Dendritic cell treated with granulocyte-macrophage colony-stimulating factor and Interleukin-4, amounts not matched to agents 40 ng/mL and 50 ng/mL, for 4 days (primary cell): ENCODE results near the gene GRIP2.

Experiments used
- H3K27ac Mint-ChIP-seq: one replicate; pipeline ENCODE4 v1.8.0; 2022; ENCODE audit warnings: mild to moderate bottlenecking, mixed read lengths
- H3K27me3 Mint-ChIP-seq: one replicate; pipeline ENCODE4 v1.8.0; 2022; ENCODE audit warnings: mild to moderate bottlenecking, mixed read lengths
- H3K36me3 Mint-ChIP-seq: one replicate; pipeline ENCODE4 v1.8.0; 2022; ENCODE audit warnings: low read depth, mixed read lengths
- H3K4me1 Mint-ChIP-seq: one replicate; pipeline ENCODE4 v1.8.0; 2022; ENCODE audit warnings: low read depth, mixed read lengths
- H3K4me3 Mint-ChIP-seq: one replicate; pipeline ENCODE4 v1.8.0; 2022; ENCODE audit warnings: mild to moderate bottlenecking, moderate library complexity, mixed read lengths
- H3K9me3 Mint-ChIP-seq: one replicate; pipeline ENCODE4 v1.8.0; 2022; ENCODE audit warnings: mixed read lengths
- intact Hi-C: fragments of 100-400 bp; cut with micrococcal nuclease; formaldehyde crosslinking; loops from one replicate; pipeline ENCODE4 v1.15.0; 2022

Gene GRIP2

DNA sequence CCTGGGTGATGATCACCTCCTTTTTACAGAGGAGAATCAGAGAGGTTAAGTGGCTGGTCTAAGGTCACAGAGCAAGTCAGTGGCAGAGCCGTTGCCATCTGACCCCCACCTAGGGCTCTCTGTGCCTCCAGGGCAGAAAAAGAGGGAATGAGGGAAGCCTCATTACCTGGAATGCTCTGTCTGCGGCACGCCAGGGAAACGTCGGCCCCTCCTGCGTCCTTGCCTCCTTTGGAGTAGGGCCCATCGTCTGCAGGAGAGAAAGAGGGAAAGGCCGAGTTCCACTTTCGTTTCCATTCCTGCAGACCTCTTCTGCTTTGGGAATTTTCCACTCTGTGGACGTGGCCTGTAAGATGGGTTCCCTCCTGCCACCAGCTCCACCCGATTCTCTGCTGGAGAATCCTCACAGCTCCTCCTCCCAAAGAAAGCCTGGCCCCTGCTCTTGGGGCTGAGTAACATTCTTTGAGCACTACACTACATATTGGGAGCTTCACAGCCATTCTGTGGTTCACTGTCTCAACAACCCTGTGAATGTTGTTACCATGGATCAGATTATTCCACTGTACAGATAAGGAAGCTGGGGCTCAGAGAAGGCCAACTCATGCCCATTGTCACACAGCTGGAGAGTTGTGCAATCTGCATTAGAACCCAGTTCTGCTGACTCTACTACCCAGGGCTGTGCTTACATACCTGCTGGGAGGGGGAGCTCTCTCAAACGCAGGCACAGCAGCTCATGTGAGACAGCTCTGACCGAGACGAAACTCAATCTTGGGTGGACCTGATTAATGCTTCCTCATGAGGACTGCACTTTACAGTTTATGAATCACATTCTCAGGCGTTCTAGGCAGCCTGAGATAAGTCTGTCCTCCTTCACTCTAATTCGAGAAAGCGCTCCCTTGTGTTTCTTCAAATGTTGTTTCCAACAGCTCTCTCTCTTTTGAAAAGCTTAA lies 14.2 kb downstream of the GRIP2 start:
- Mint-ChIP-seq H3K36me3 (no peaks in the 10 kb centered on the region), H3K4me1 (no peaks in the 10 kb centered on the region), H3K9me3 (no peaks in the 10 kb centered on the region), H3K27me3 (peaks cover 10% of the 10 kb centered on the region), H3K27ac (no peak overlapping the region), H3K4me3 (no peak overlapping the region)
- intact Hi-C loops = no loop called here

- H3K4me1 Mint-ChIP-seq = no peaks in the 10 kb centered on the region
- H3K36me3 Mint-ChIP-seq = no peaks in the 10 kb centered on the region
- peaks cover 7% of the 10 kb centered on the region for H3K27me3 Mint-ChIP-seq
- no peaks in the 10 kb centered on the region for H3K9me3 Mint-ChIP-seq
- no peak overlapping the region for H3K4me3 Mint-ChIP-seq
- intact Hi-C loops = no loop called here
- H3K27ac Mint-ChIP-seq = no peak overlapping the region
Observed at GRCh38 chr3:14524920-14525660, 15.1 kb downstream of the GRIP2 start.

- peaks cover 7% of the 10 kb centered on the region for H3K27me3 Mint-ChIP-seq
- H3K36me3 Mint-ChIP-seq = no peaks in the 10 kb centered on the region
- no peak overlapping the region for H3K4me3 Mint-ChIP-seq
- H3K9me3 Mint-ChIP-seq = no peaks in the 10 kb centered on the region
- H3K4me1 Mint-ChIP-seq = no peaks in the 10 kb centered on the region
- H3K27ac Mint-ChIP-seq = no peak overlapping the region
- intact Hi-C loops = no loop called here
Observed at GRCh38 chr3:14524311-14524711, 15.8 kb downstream of the GRIP2 start.

DNA sequence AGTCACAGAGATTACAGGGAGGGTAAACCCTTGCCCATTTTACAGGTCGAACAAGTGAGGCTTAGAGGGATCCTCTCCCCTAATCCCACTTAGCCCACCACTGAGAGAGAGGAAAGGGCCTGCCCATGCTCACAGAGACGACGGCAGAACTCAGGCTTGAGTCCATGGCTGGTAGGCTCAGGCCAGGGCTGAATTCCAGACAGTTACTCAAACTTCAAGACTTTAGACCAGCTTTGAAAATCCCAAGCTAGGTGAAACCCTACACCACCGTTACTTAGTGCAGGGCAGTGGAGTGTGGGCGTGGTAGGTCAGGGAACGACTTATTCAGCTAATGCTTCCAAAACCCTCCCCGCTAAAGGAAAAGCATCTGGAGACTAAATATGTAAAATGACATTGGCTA lies 16.4 kb downstream of the GRIP2 start:
- no peaks in the 10 kb centered on the region for H3K9me3 Mint-ChIP-seq
- no peak overlapping the region for H3K27ac Mint-ChIP-seq
- H3K36me3 Mint-ChIP-seq = no peaks in the 10 kb centered on the region
- H3K4me3 Mint-ChIP-seq = no peak overlapping the region
- peaks cover 5% of the 10 kb centered on the region for H3K27me3 Mint-ChIP-seq
- H3K4me1 Mint-ChIP-seq = no peaks in the 10 kb centered on the region
- intact Hi-C loops = no loop called here

GRCh38 chr3:14522768-14523167 lies 17.4 kb downstream of the GRIP2 start:
- H3K27me3 Mint-ChIP-seq = peaks cover 1% of the 10 kb centered on the region
- intact Hi-C loops = no loop called here
- H3K4me3 Mint-ChIP-seq = no peak overlapping the region
- no peaks in the 10 kb centered on the region for H3K9me3 Mint-ChIP-seq
- no peak overlapping the region for H3K27ac Mint-ChIP-seq
- H3K36me3 Mint-ChIP-seq = no peaks in the 10 kb centered on the region
- no peaks in the 10 kb centered on the region for H3K4me1 Mint-ChIP-seq

GRCh38 chr3:14522129-14522691 lies 17.9 kb downstream of the GRIP2 start:
- H3K36me3 Mint-ChIP-seq = no peaks in the 10 kb centered on the region
- H3K27ac Mint-ChIP-seq = no peak overlapping the region
- H3K27me3 Mint-ChIP-seq = peaks cover 1% of the 10 kb centered on the region
- H3K4me1 Mint-ChIP-seq = no peaks in the 10 kb centered on the region
- H3K9me3 Mint-ChIP-seq = no peaks in the 10 kb centered on the region
- H3K4me3 Mint-ChIP-seq = no peak overlapping the region
- intact Hi-C loops = no loop called here

- H3K4me1 Mint-ChIP-seq = no peaks in the 10 kb centered on the region
- intact Hi-C loops = no loop called here
- H3K27me3 Mint-ChIP-seq = peaks cover 1% of the 10 kb centered on the region
- H3K36me3 Mint-ChIP-seq = no peaks in the 10 kb centered on the region
- H3K27ac Mint-ChIP-seq = no peak overlapping the region
- H3K4me3 Mint-ChIP-seq = no peak overlapping the region
- H3K9me3 Mint-ChIP-seq = no peaks in the 10 kb centered on the region
Observed at GRCh38 chr3:14521611-14522010, 18.5 kb downstream of the GRIP2 start.

GRCh38 chr3:14520967-14521366 lies 19.2 kb downstream of the GRIP2 start:
- H3K27ac Mint-ChIP-seq = no peak overlapping the region
- H3K4me1 Mint-ChIP-seq = no peaks in the 10 kb centered on the region
- no peak overlapping the region for H3K4me3 Mint-ChIP-seq
- intact Hi-C loops = no loop called here
- no peaks in the 10 kb centered on the region for H3K9me3 Mint-ChIP-seq
- H3K27me3 Mint-ChIP-seq = peaks cover 1% of the 10 kb centered on the region
- H3K36me3 Mint-ChIP-seq = no peaks in the 10 kb centered on the region

DNA sequence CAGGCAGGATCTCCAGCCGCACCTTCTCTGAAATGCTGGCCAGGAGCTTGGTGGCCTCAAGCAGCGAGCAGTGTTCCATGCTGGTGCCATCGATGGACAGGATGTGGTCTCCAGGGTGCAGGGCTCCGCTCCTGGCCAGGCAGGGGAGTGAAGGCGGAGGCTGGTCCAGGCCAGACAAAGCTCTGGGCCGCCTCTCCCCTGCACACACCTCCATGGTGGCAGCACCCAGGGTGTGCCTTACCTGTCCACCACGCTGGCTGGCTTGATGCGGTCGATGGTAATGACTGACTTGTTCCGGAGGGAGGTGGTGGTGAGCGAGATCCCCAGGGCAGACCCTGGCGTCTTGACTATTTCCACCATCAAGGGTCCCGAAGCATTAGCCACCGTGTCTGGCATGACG lies 20.0 kb downstream of the GRIP2 start:
- no peak overlapping the region for H3K4me3 Mint-ChIP-seq
- no peaks in the 10 kb centered on the region for H3K36me3 Mint-ChIP-seq
- H3K27me3 Mint-ChIP-seq = peaks cover 1% of the 10 kb centered on the region
- no peaks in the 10 kb centered on the region for H3K4me1 Mint-ChIP-seq
- intact Hi-C loops = no loop called here
- no peak overlapping the region for H3K27ac Mint-ChIP-seq
- no peaks in the 10 kb centered on the region for H3K9me3 Mint-ChIP-seq

DNA sequence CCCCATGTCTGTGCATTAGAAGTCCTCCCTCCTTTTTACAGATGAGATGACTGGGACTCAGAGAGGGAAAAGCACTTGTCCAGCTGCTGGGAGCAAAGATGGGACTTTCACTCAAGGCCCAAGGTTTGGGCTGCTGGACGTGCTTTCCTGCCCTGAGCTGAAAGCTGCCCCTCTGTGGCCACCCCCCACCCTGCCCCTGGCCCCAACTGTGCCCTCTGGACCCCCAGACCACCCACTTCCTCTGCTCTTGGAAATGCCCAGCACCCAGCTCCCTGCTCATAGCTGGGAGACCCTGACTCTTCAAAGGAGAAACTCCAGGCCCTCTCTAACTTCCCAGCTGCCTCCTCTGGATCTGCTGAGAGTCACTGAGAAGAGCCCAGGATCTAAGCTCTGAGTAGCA lies 20.7 kb downstream of the GRIP2 start:
- no peaks in the 10 kb centered on the region for H3K4me1 Mint-ChIP-seq
- no peak overlapping the region for H3K4me3 Mint-ChIP-seq
- intact Hi-C loops = no loop called here
- no peaks in the 10 kb centered on the region for H3K9me3 Mint-ChIP-seq
- H3K27me3 Mint-ChIP-seq = peaks cover 1% of the 10 kb centered on the region
- no peaks in the 10 kb centered on the region for H3K36me3 Mint-ChIP-seq
- no peak overlapping the region for H3K27ac Mint-ChIP-seq

DNA sequence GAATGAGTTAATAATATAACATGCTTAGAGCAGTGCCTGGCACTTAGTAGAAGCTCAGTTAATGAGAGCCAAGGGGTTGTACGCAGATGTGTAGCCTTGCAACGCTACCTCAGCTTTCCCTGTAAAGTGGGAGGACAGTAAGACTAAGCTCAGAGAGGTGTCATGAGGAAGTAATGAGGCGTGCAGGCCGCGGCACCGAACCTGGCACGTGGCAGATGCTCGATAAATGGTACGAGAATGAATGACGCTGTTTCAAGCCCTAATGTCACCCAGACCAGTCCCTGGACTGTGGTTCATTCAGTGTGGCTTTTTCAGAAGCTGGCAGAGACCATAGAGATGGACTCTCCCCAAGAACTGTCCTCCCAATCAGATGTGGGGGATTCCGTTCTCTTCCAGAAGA lies 21.2 kb downstream of the GRIP2 start:
- Mint-ChIP-seq H3K36me3 (no peaks in the 10 kb centered on the region), H3K27me3 (peaks cover 1% of the 10 kb centered on the region), H3K4me1 (no peaks in the 10 kb centered on the region), H3K27ac (no peak overlapping the region), H3K4me3 (no peak overlapping the region), H3K9me3 (no peaks in the 10 kb centered on the region)
- intact Hi-C loops = no loop called here

- Mint-ChIP-seq H3K36me3 (no peaks in the 10 kb centered on the region), H3K27me3 (peaks cover 2% of the 10 kb centered on the region), H3K4me1 (no peaks in the 10 kb centered on the region), H3K4me3 (no peak overlapping the region), H3K27ac (no peak overlapping the region), H3K9me3 (no peaks in the 10 kb centered on the region)
- intact Hi-C loops = no loop called here
Observed at GRCh38 chr3:14518432-14518802, 21.7 kb downstream of the GRIP2 start.

DNA sequence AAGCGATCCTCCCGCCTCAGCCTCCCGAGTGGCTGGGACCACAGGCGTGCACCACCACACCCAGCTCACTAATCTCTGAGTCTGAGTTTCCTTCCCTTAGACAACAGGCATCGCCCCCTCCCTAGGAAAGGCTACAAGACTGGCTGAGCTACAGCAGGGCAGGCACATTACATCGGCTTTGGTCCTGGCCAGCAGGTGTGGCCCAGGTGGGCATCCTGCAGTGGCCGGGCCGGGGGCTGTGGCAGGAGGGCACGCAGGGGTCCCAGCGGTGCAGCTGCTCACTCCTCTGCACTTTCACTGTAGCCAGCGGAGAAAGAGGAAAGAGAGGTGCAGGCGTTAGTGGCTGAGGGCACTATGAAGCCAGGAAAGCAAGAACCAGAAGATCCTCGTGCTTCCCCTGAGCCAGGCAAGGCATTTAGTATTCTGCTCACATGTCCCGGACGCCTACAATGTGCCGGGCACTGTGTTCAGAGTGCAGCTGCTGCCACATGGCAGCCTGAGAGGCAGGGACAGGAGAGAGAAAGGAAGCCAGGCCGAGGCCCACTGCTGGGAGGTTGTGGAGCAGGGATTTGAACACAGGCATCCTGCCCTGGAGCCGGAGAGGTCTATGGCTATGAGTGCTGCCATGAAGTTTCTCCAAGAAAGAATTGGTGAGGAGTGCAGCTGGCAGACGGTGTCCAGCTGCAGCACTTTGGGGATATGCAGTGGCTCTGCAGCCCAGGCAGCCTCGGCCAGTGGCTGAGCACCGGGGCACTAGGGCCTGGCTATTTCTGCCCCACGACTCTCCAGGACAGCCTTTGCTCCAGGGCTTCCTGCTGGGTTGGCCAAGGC lies 22.3 kb downstream of the GRIP2 start:
- Mint-ChIP-seq H3K27me3 (peaks cover 3% of the 10 kb centered on the region), H3K9me3 (no peaks in the 10 kb centered on the region), H3K27ac (no peak overlapping the region), H3K4me1 (no peaks in the 10 kb centered on the region), H3K36me3 (no peaks in the 10 kb centered on the region), H3K4me3 (no peak overlapping the region)
- intact Hi-C loops = no loop called here
